SK-N-SH (cell line): ENCODE results near the gene LRIT2. TPM values are rescaled to one million over a fixed set of nuclear protein-coding genes. Genes with fewer than 3 reads are reported as not detected.

Experiments
- CTCF ChIA-PET: fragments of 300-600, 350-600 bp; formaldehyde crosslinking; extraction: SDS; loops from one replicate; lab custom pipeline; 2021; lab: Yijun Ruan, JAX
- POLR2A ChIA-PET: fragments of 350-600 bp; sonication (Branson Sonifier 250); formaldehyde crosslinking; extraction: SDS; loops from one replicate; lab custom pipeline; 2020; ENCODE audit warnings: antibody characterized with exemption, inconsistent platforms; lab: Yijun Ruan, JAX
- DNase-seq: peaks from one replicate; pipeline ENCODE4 v3.0.0; 2012
- H2AFZ ChIP-seq: fragments of 200-600 bp; sonication (generic); 2 replicates; pipeline ENCODE4 v1.8.1; 2016; ENCODE audit warnings: antibody characterized with exemption, mild to moderate bottlenecking, low read depth
- H3F3A ChIP-seq: fragments of 200-600 bp; sonication (generic); replicated peaks from 2 replicates; pipeline ENCODE3; 2016; ENCODE audit warnings: antibody characterized with exemption, mild to moderate bottlenecking; ENCODE audit not compliant: insufficient read depth
- H3K27ac ChIP-seq, 2 experiments: fragments of 200-500 bp in 1 of 2; fragments of 200-600 bp in 1 of 2; sonication (Bioruptor generic) in 1 of 2; sonication (generic), shearing (Covaris generic) in 1 of 2; 2 replicates each; pipeline versions ENCODE4 v1.5.1 to v1.6.1; 2014 to 2016; ENCODE audit warnings: low read depth in 2 of 2, inconsistent platforms in 1 of 2, low read length in 1 of 2, mild to moderate bottlenecking in 1 of 2, mixed read lengths in 1 of 2
- H3K27me3 ChIP-seq: fragments of 200-600 bp; sonication (generic), shearing (Covaris generic); 2 replicates; pipeline ENCODE4 v1.6.1; 2016; ENCODE audit warnings: mixed run types; ENCODE audit not compliant: insufficient read depth
- H3K36me3 ChIP-seq, 2 experiments: fragments of 200-500 bp in 1 of 2; fragments of 200-600 bp in 1 of 2; sonication (Bioruptor generic) in 1 of 2; sonication (generic) in 1 of 2; replicated peaks in 1 of 2; 2 replicates each; pipeline versions ENCODE3 to v1.5.1; 2014 to 2016; ENCODE audit warnings: low read length in 1 of 2, mild to moderate bottlenecking in 1 of 2; ENCODE audit not compliant: insufficient read depth in 2 of 2, control insufficient read depth in 1 of 2
- H3K4me1 ChIP-seq, 2 experiments: fragments of 200-500 bp in 1 of 2; fragments of 200-600 bp in 1 of 2; sonication (Bioruptor generic) in 1 of 2; sonication (generic), shearing (Covaris generic) in 1 of 2; 2 replicates each; pipeline versions ENCODE4 v1.5.1 to v1.6.1; 2014 to 2016; ENCODE audit warnings: low read depth in 1 of 2, low read length in 1 of 2, mixed run types in 1 of 2; ENCODE audit not compliant: insufficient read depth in 2 of 2, control insufficient read depth in 1 of 2
- H3K4me2 ChIP-seq: fragments of 200-600 bp; sonication (generic), shearing (Covaris generic); 2 replicates; pipeline ENCODE4 v1.6.1; 2017; ENCODE audit warnings: mixed run types
- H3K4me3 ChIP-seq, 2 experiments: fragments of 200-500 bp in 1 of 2; fragments of 200-600 bp in 1 of 2; sonication (Bioruptor generic) in 1 of 2; sonication (generic), shearing (Covaris generic) in 1 of 2; 2 replicates each; pipeline versions ENCODE4 v1.5.1 to v1.8.1; 2014 to 2016; ENCODE audit warnings: low read depth in 2 of 2, inconsistent platforms in 1 of 2, low read length in 1 of 2, mild to moderate bottlenecking in 1 of 2, mixed read lengths in 1 of 2, moderate library complexity in 1 of 2
- H3K79me2 ChIP-seq: fragments of 200-600 bp; sonication (generic); 2 replicates; pipeline ENCODE4 v1.8.1; 2017; ENCODE audit warnings: mild to moderate bottlenecking; ENCODE audit not compliant: insufficient read depth
- H3K9ac ChIP-seq: fragments of 200-600 bp; sonication (generic); 2 replicates; pipeline ENCODE4 v1.6.1; 2017; ENCODE audit warnings: mixed run types
- H3K9me2 ChIP-seq: fragments of 200-600 bp; sonication (generic); 2 replicates; pipeline ENCODE4 v1.6.1; 2017; ENCODE audit warnings: mixed run types
- H3K9me3 ChIP-seq: fragments of 200-600 bp; sonication (generic); 2 replicates; pipeline ENCODE4 v1.6.1; 2017; ENCODE audit warnings: mixed run types, mild to moderate bottlenecking, moderate library complexity
- H4K20me1 ChIP-seq: fragments of 200-600 bp; sonication (generic); 2 replicates; pipeline ENCODE4 v1.6.1; 2017; ENCODE audit warnings: mild to moderate bottlenecking, mixed run types; ENCODE audit not compliant: insufficient read depth
- ELF1 ChIP-seq: IDR thresholded peaks from 2 replicates; pipeline ENCODE4 v1.4.0; 2012
- EP300 ChIP-seq, 2 experiments: IDR thresholded peaks; 2 replicates each; pipeline versions ENCODE4 v1.4.0 to v1.6.1; 2012; ENCODE audit warnings: borderline replicate concordance in 1 of 2, low read depth in 1 of 2, low read length in 1 of 2
- EZH2phosphoT487 ChIP-seq: fragments of 200-600 bp; sonication (generic); IDR thresholded peaks from 2 replicates; pipeline ENCODE4 v1.6.1; 2017; ENCODE audit warnings: low read depth, mixed run types, mild to moderate bottlenecking, antibody characterized with exemption, moderate library complexity, borderline replicate concordance
- FOXJ3 ChIP-seq: sonication (generic); formaldehyde crosslinking; IDR thresholded peaks from 2 replicates; pipeline ENCODE4 v1.5.1; 2020; ENCODE audit warnings: mild to moderate bottlenecking, missing genetic modification reagents
- FOXM1 ChIP-seq: IDR thresholded peaks from 2 replicates; pipeline ENCODE4 v1.4.0; 2012; ENCODE audit warnings: low read depth, mild to moderate bottlenecking
- GABPA ChIP-seq: IDR thresholded peaks from 2 replicates; pipeline ENCODE4 v1.4.0; 2012; ENCODE audit warnings: low read depth, mild to moderate bottlenecking
- IRF3 ChIP-seq: fragments of 150-350 bp; IDR thresholded peaks from 2 replicates; pipeline ENCODE4 v1.6.1; 2016; ENCODE audit warnings: mild to moderate bottlenecking, low read depth, low read length
- MAX ChIP-seq: IDR thresholded peaks from 2 replicates; pipeline ENCODE4 v1.4.0; 2012; ENCODE audit warnings: low read depth
- MXI1 ChIP-seq: IDR thresholded peaks from 2 replicates; pipeline ENCODE4 v1.6.1; 2012; ENCODE audit warnings: mild to moderate bottlenecking, low read depth, low read length, improper control_type of control experiment
- NFIC ChIP-seq: IDR thresholded peaks from 2 replicates; pipeline ENCODE4 v1.4.0; 2012; ENCODE audit warnings: borderline replicate concordance
- PBX3 ChIP-seq: IDR thresholded peaks from 2 replicates; pipeline ENCODE4; 2012
- RAD21 ChIP-seq: IDR thresholded peaks from 2 replicates; pipeline ENCODE4 v1.6.1; 2012; ENCODE audit warnings: mild to moderate bottlenecking, low read length
- SIN3A ChIP-seq: IDR thresholded peaks from 2 replicates; pipeline ENCODE4 v1.6.1; 2012; ENCODE audit warnings: low read depth, mild to moderate bottlenecking, low read length, moderate library complexity, borderline replicate concordance
- SMC3 ChIP-seq: IDR thresholded peaks from 2 replicates; pipeline ENCODE4 v1.6.1; 2012; ENCODE audit warnings: low read depth, low read length, improper control_type of control experiment
- TCF12 ChIP-seq: IDR thresholded peaks from 2 replicates; pipeline ENCODE4 v1.4.0; 2012
- TEAD4 ChIP-seq: IDR thresholded peaks from 2 replicates; pipeline ENCODE4 v1.4.0; 2012; ENCODE audit warnings: mild to moderate bottlenecking, borderline replicate concordance; ENCODE audit not compliant: insufficient read depth
- WGBS: methylation state at CpG from one replicate; pipeline ENCODE4 v1.1.6; 2017; ENCODE audit warnings: low lambda C conversion rate; 5-methylcytosine and 5-hydroxymethylcytosine counted together
- polyA plus RNA-seq, 3 experiments: library from polyadenylated mRNA; depleted of rRNA; stranded (reverse); fragments of >200 nt; gene quantifications; 2 replicates each; pipeline ENCODE4 v1.2.3, GENCODE V29; 2012
- TF ChIP-seq, protein P1 (sequence below): fragments of 150-350 bp; IDR thresholded peaks from 2 replicates; pipeline ENCODE4 v1.6.1; 2017; ENCODE audit warnings: antibody characterized with exemption, low read length, low read depth, borderline replicate concordance

Gene LRIT2
- polyA plus RNA-seq, 1 of the 3 experiments (the other 2 are of a cell fraction), result not detected

- ChIA-PET POLR2A (no interaction called here), CTCF (interaction anchor here (1.4 to 3.1 kb wide), 2 partner anchors 10 to 51 kb away, joined by 3 to 13 read pairs; no protein-coding TSS in a partner anchor)
- Histone ChIP-seq H3K36me3 (no peaks in the 10 kb centered on the region), H3K27ac (no peak overlapping the region), H3K9ac (no peak overlapping the region)
- TF ChIP-seq TEAD4, result no peak
- no peak for TF ChIP-seq NFIC
- TF ChIP-seq FOXJ3 (CRISPR knock-in tag), result no peak
- no peak for TF ChIP-seq RAD21
- TF ChIP-seq ELF1, result no peak
- no peak for TF ChIP-seq FOXM1
- TF ChIP-seq IRF3, result no peak
- TF ChIP-seq TCF12, result no peak
- TF ChIP-seq, all 33 proteins: peak for 0
- Histone ChIP-seq H3F3A (no peaks in the 10 kb centered on the region), H2AFZ (no peak overlapping the region), H3K9me2 (no peaks in the 10 kb centered on the region), H4K20me1 (no peaks in the 10 kb centered on the region), H3K4me1 (peaks cover 0 to 11% of the 10 kb centered on the region in 2 experiments; a peak in 1 of 4 replicates), H3K27me3 (no peaks in the 10 kb centered on the region), H3K4me2 (no peak overlapping the region), H3K9me3 (no peaks in the 10 kb centered on the region), H3K79me2 (no peaks in the 10 kb centered on the region), H3K4me3 (no peak overlapping the region)
- 55% methylated on average over 7 of the region's 7 CpGs for WGBS
- DNase-seq, result no peak
These were observed 27.0 kb downstream of the LRIT2 start for GRCh38 chr10:84198206-84198915.

GRCh38 chr10:84197643-84198042 lies 27.7 kb downstream of the LRIT2 start:
- Histone ChIP-seq H3F3A (no peaks in the 10 kb centered on the region), H2AFZ (no peak overlapping the region), H3K9ac (no peak overlapping the region), H3K9me2 (no peaks in the 10 kb centered on the region), H3K4me3 (no peak overlapping the region), H4K20me1 (no peaks in the 10 kb centered on the region), H3K36me3 (no peaks in the 10 kb centered on the region), H3K27ac (no peak overlapping the region), H3K79me2 (no peaks in the 10 kb centered on the region), H3K4me2 (no peak overlapping the region), H3K4me1 (peaks cover 0 to 11% of the 10 kb centered on the region in 2 experiments; a peak in 1 of 4 replicates), H3K9me3 (no peaks in the 10 kb centered on the region), H3K27me3 (no peaks in the 10 kb centered on the region)
- CTCF ChIA-PET, result interaction anchor here (1.4 to 5.7 kb wide), 3 partner anchors 8 to 50 kb away, joined by 3 to 34 read pairs (median 13); no protein-coding TSS in a partner anchor
- no peak for TF ChIP-seq GABPA
- no peak for TF ChIP-seq PBX3
- TF ChIP-seq IRF3, result no peak
- no peak for TF ChIP-seq MAX
- no peak for TF ChIP-seq RAD21
- TF ChIP-seq EP300 (IDR thresholded peaks at IDR 0.05; ENCODE audit: borderline replicate concordance in 1 of 2, low read depth in 1 of 2, low read length in 1 of 2), result no peak
- no peak for TF ChIP-seq SMC3
- TF ChIP-seq SIN3A, result no peak
- TF ChIP-seq, protein P1, sequence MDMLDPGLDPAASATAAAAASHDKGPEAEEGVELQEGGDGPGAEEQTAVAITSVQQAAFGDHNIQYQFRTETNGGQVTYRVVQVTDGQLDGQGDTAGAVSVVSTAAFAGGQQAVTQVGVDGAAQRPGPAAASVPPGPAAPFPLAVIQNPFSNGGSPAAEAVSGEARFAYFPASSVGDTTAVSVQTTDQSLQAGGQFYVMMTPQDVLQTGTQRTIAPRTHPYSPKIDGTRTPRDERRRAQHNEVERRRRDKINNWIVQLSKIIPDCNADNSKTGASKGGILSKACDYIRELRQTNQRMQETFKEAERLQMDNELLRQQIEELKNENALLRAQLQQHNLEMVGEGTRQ, result no peak
- TF ChIP-seq MXI1, result no peak
- TF ChIP-seq ELF1, result no peak
- TF ChIP-seq EZH2phosphoT487, result no peak
- no peak for DNase-seq
- POLR2A ChIA-PET, result no interaction called here
- 10% methylated on average over 3 of the region's 5 CpGs for WGBS
